GM21367 (cell line): ENCODE data around the gene NDST1.
"Not testable (repeated sequence)": the region's sequence is repeated elsewhere in the genome, so short reads cannot be mapped to it uniquely, and the experiment has no call there.

Experiments used
- ATAC-seq: cut with Tn5 transposase; IDR thresholded peaks from one replicate; pipeline ENCODE4 v1.9.1; 2021; ENCODE audit not compliant: unreplicated experiment

NDST1 gene

GRCh38 chr5:150506571-150507473 is 1.1 kb upstream of the NDST1 start:
- ATAC-seq, result no peak

- ATAC-seq, result no peak
Observed at GRCh38 chr5:150508277-150508640, 328 bp downstream of the NDST1 start.

- ATAC-seq, result no peak
Observed at GRCh38 chr5:150508828-150509227, 897 bp downstream of the NDST1 start.

GRCh38 chr5:150509992-150510391 is 2.1 kb downstream of the NDST1 start:
- no peak for ATAC-seq

GRCh38 chr5:150510460-150511263 is 2.7 kb downstream of the NDST1 start:
- no peak for ATAC-seq

- no peak for ATAC-seq
Observed at GRCh38 chr5:150511578-150512367, 3.8 kb downstream of the NDST1 start.

GRCh38 chr5:150512368-150512747 is 4.4 kb downstream of the NDST1 start:
- no peak for ATAC-seq

- ATAC-seq, result no peak
Observed at GRCh38 chr5:150513375-150514309, 5.7 kb downstream of the NDST1 start.

GRCh38 chr5:150514708-150515211 is 6.8 kb downstream of the NDST1 start:
- ATAC-seq, result no peak

GRCh38 chr5:150515446-150515845 is 7.5 kb downstream of the NDST1 start:
- no peak for ATAC-seq

GRCh38 chr5:150516011-150516410 is 8.1 kb downstream of the NDST1 start:
- ATAC-seq, result no peak

GRCh38 chr5:150517272-150518152 is 9.6 kb downstream of the NDST1 start:
- ATAC-seq, result no peak

GRCh38 chr5:150518712-150519559 is 11.0 kb downstream of the NDST1 start:
- not testable (repeated sequence) for ATAC-seq

GRCh38 chr5:150519560-150519945 is 11.6 kb downstream of the NDST1 start:
- ATAC-seq, result no peak

- ATAC-seq, result no peak
Observed at GRCh38 chr5:150519978-150520377, 12.0 kb downstream of the NDST1 start.

GRCh38 chr5:150520747-150521521 is 13.0 kb downstream of the NDST1 start:
- ATAC-seq, result no peak

GRCh38 chr5:150521522-150521817 is 13.5 kb downstream of the NDST1 start:
- ATAC-seq, result no peak
